DND-41 (cell line): ENCODE results near the gene THSD4.

Experiments
- ATAC-seq: fragments of 200-7000 bp; cut with Tn5 transposase; 3 replicates; pipeline ENCODE4 v1.9.1; 2021; ENCODE audit warnings: low read depth; ENCODE audit not compliant: insufficient read depth
- DNase-seq: peaks from one replicate; pipeline ENCODE4 v3.0.0-alpha.2; 2020
- H2AFZ ChIP-seq: 2 replicates; pipeline ENCODE4 v1.6.0; 2012; ENCODE audit warnings: low read depth, low read length
- H3K27ac ChIP-seq: 2 replicates; pipeline ENCODE4 v1.5.1; 2012; ENCODE audit warnings: low read length, inconsistent platforms
- H3K27me3 ChIP-seq: fragments of 200-600 bp; sonication (generic); 2 replicates; pipeline ENCODE4 v1.6.0; 2012; ENCODE audit warnings: low read length, mild to moderate bottlenecking, inconsistent platforms; ENCODE audit not compliant: insufficient read depth, poor library complexity
- H3K36me3 ChIP-seq: 2 replicates; pipeline ENCODE4 v1.5.1; 2012; ENCODE audit warnings: low read length, inconsistent platforms; ENCODE audit not compliant: insufficient read depth
- H3K4me1 ChIP-seq: 2 replicates; pipeline ENCODE4 v1.5.1; 2012; ENCODE audit warnings: mild to moderate bottlenecking, low read length; ENCODE audit not compliant: insufficient read depth
- H3K4me2 ChIP-seq: 2 replicates; pipeline ENCODE4 v1.6.0; 2012; ENCODE audit warnings: mild to moderate bottlenecking, moderate library complexity, low read length, inconsistent platforms; ENCODE audit not compliant: insufficient read depth
- H3K4me3 ChIP-seq, 2 experiments: fragments of 200-600 bp in 1 of 2; shearing (Covaris generic) in 1 of 2; 2 replicates each; pipeline ENCODE4 v1.5.1; 2012 to 2016; ENCODE audit warnings: inconsistent platforms in 2 of 2, low read length in 2 of 2, mild to moderate bottlenecking in 2 of 2, low read depth in 1 of 2, moderate library complexity in 1 of 2
- H3K79me2 ChIP-seq: 2 replicates; pipeline ENCODE4 v1.6.0; 2012; ENCODE audit warnings: low read length, inconsistent platforms; ENCODE audit not compliant: insufficient read depth
- H3K9ac ChIP-seq: 2 replicates; pipeline ENCODE4 v1.6.0; 2012; ENCODE audit warnings: low read depth, mild to moderate bottlenecking, inconsistent platforms, low read length, moderate library complexity
- H3K9me3 ChIP-seq: 2 replicates; pipeline ENCODE4 v1.5.1; 2012; ENCODE audit warnings: low read length, moderate library complexity, mild to moderate bottlenecking, inconsistent platforms; ENCODE audit not compliant: insufficient read depth, severe bottlenecking
- H4K20me1 ChIP-seq: 2 replicates; pipeline ENCODE4 v1.6.0; 2012; ENCODE audit warnings: low read length; ENCODE audit not compliant: insufficient read depth
- CTCF ChIP-seq: IDR thresholded peaks from 2 replicates; pipeline ENCODE4 v1.5.1; 2012; ENCODE audit warnings: borderline replicate concordance, low read length, moderate library complexity, mild to moderate bottlenecking; ENCODE audit not compliant: poor library complexity, severe bottlenecking; ENCODE audit errors: extremely low read depth
- EZH2 ChIP-seq: IDR thresholded peaks from 3 replicates; pipeline ENCODE4 v1.6.1; 2012; ENCODE audit warnings: borderline replicate concordance, low read depth, mild to moderate bottlenecking, moderate library complexity, low read length, inconsistent platforms; ENCODE audit not compliant: severe bottlenecking

THSD4 gene

DNA sequence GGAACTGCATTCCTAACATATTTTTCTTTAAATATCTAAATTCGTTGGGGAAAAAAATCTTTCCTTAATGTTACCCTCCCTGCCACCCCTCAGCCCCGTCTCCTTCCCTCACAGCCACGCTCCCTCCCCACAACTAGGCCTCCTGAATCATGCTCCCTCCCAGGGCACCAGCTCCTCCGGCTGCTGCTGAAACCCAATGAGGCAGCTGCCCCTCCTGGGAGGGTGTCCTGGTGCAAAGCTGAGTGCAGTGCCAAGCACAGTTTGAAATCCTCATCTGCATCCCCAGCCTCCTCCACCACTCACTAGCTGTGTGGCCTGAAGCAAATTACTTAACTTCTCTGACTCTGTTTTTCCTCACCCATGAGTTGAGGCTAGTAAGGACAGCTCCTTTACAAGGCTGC is 692.4 kb downstream of the THSD4 start:
- H3K4me3 ChIP-seq: no peak overlapping the region
- H3K9ac ChIP-seq: no peak overlapping the region
- H2AFZ ChIP-seq: no peak overlapping the region
- peaks cover 3% of the 10 kb centered on the region for H3K27me3 ChIP-seq
- no peaks in the 10 kb centered on the region for H3K4me1 ChIP-seq
- H3K9me3 ChIP-seq: no peaks in the 10 kb centered on the region
- no peak for ATAC-seq
- no peak overlapping the region for H3K27ac ChIP-seq
- H3K4me2 ChIP-seq: no peak overlapping the region
- TF ChIP-seq CTCF (no peak), EZH2 (no peak)
- no peaks in the 10 kb centered on the region for H3K36me3 ChIP-seq
- no peak for DNase-seq
- H3K79me2 ChIP-seq: no peaks in the 10 kb centered on the region
- no peaks in the 10 kb centered on the region for H4K20me1 ChIP-seq

DNA sequence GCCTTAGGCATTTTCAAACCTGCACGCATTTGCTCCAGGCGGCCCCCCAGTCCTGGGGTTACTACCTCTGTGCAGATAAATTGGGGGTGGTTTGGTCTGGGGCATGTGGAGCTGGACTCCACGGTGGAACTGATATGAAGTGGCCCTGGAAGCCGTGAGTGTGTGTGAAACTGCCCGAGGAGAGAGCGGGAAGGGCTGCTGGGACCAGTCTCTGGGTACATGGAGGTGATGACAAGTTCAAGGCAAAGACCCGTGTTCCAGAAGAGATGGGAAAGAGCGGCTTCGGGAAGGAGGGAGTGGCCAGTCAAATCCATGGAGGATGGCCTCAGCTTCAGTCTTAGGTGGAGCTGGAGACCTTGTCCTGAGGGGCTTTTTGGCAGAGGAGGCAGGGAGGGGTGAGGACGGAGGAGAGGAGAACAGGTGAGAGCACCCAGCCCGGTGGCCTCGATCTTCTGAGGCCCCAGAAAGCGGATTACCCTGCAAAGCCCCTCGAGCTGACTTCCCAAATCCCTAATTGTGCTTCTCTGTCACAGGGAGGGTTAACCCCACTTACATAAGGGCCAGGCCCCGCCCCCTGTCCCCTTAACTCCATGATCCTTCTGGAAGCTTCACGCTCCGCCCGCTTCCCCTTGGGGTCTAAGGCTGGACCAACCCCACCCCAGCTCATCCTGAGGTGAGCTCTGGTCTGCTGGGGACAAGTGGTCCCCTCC is 693.2 kb downstream of the THSD4 start:
- Histone ChIP-seq H3K9ac (no peak overlapping the region), H3K4me2 (no peak overlapping the region), H3K36me3 (no peaks in the 10 kb centered on the region), H3K4me1 (no peaks in the 10 kb centered on the region), H3K4me3 (no peak overlapping the region), H3K27ac (no peak overlapping the region), H2AFZ (no peak overlapping the region), H4K20me1 (no peaks in the 10 kb centered on the region), H3K9me3 (no peaks in the 10 kb centered on the region), H3K27me3 (peaks cover 3% of the 10 kb centered on the region), H3K79me2 (no peaks in the 10 kb centered on the region)
- ATAC-seq (no peak), DNase-seq (no peak)
- no peak for TF ChIP-seq EZH2
- no peak for TF ChIP-seq CTCF

GRCh38 chr15:71809346-71809745 is 694.1 kb downstream of the THSD4 start:
- Histone ChIP-seq H3K36me3 (no peaks in the 10 kb centered on the region), H3K9ac (no peak overlapping the region), H3K9me3 (no peaks in the 10 kb centered on the region), H3K27ac (no peak overlapping the region), H3K4me3 (no peak overlapping the region), H3K4me2 (no peak overlapping the region), H3K27me3 (peaks cover 3% of the 10 kb centered on the region), H2AFZ (no peak overlapping the region), H3K4me1 (no peaks in the 10 kb centered on the region), H4K20me1 (no peaks in the 10 kb centered on the region), H3K79me2 (no peaks in the 10 kb centered on the region)
- no peak for TF ChIP-seq EZH2
- no peak for TF ChIP-seq CTCF
- no peak for ATAC-seq
- DNase-seq: no peak
